IPS-18a (cell line): ENCODE data around the gene SIRT3.

Experiments
- H3K27ac ChIP-seq: one replicate; pipeline ENCODE4 v1.5.1; 2013; ENCODE audit warnings: low read length
- H3K27me3 ChIP-seq: one replicate; pipeline ENCODE4 v1.6.1; 2013; ENCODE audit warnings: mild to moderate bottlenecking, low read length; ENCODE audit not compliant: control insufficient read depth, insufficient read depth
- H3K36me3 ChIP-seq: one replicate; pipeline ENCODE4 v1.6.1; 2013; ENCODE audit warnings: low read depth, low read length; ENCODE audit not compliant: control insufficient read depth
- H3K4me1 ChIP-seq: one replicate; pipeline ENCODE4 v1.6.1; 2013; ENCODE audit warnings: low read depth, low read length; ENCODE audit not compliant: control insufficient read depth
- H3K4me3 ChIP-seq: one replicate; pipeline ENCODE4 v1.5.1; 2013; ENCODE audit warnings: low read length
- H3K9ac ChIP-seq: one replicate; pipeline ENCODE4 v1.6.1; 2013; ENCODE audit warnings: mild to moderate bottlenecking, low read length, moderate library complexity
- H3K9me3 ChIP-seq: one replicate; pipeline ENCODE4 v1.6.1; 2013; ENCODE audit warnings: low read depth, low read length; ENCODE audit not compliant: control insufficient read depth

The SIRT3 gene

GRCh38 chr11:235997-236773 lies at the start of gene SIRT3:
SIRT3 (minus strand) TSS chr11:236342; CDS start chr11:236328, 14 bp downstream.
- Histone ChIP-seq H3K9ac (peak within 1 kb of the TSS; percentile 88), H3K36me3 (no peaks in the 10 kb centered on the region), H3K4me1 (peaks cover 12% of the 10 kb centered on the region), H3K9me3 (no peaks in the 10 kb centered on the region), H3K27me3 (no peaks in the 10 kb centered on the region), H3K4me3 (peak within 1 kb of the TSS; percentile 97), H3K27ac (peak within 1 kb of the TSS; percentile 76)

GRCh38 chr11:285894-286220 lies 49.7 kb upstream of the SIRT3 start:
- Histone ChIP-seq H3K27me3 (peaks cover 34% of the 10 kb centered on the region), H3K36me3 (no peaks in the 10 kb centered on the region), H3K27ac (no peak overlapping the region), H3K4me3 (no peak overlapping the region), H3K4me1 (peaks cover 12% of the 10 kb centered on the region), H3K9ac (no peak overlapping the region), H3K9me3 (no peaks in the 10 kb centered on the region)

DNA sequence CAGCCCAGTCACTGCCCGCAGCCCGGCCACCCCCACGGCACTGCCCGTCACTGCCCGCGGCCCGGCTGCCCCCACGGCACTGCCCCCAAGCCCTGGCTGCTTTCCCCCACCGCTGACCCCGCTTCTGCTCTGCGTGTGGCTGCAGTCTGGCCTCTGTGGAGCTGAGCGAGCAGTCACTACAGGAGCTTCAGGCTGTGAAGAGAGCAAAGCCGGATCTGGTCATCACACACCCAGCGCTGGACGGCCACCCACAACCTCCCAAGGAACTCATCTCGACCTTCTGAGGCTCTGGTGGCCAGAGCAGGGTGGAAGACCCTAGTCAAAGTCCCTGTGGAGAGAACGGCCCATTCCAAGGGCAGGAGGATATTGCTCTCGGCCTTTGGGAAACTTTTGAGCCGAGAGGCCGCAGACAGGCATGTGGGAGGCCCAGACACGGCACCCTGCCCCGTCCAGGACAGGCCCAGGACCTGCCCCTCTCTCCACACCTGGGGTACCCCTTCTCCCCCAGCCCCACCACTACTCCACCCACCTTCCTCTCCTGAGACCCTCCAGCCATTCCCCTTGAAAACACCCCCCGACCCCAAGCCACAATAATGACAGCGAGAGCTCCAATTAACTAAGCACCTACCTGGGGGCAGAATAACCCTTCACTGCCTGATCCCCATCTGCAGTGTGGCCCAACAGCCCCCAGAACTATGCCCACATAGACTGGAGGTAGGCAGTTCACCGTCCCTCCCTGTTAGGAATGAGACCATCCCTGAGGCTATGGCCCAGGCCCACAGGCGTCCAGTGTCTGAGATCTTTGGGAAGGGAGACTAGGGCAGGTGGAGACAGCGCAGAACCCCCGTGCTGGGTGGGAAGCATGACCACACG lies 49.1 kb upstream of the SIRT3 start:
- Histone ChIP-seq H3K4me3 (no peak overlapping the region), H3K27ac (no peak overlapping the region), H3K27me3 (peaks cover 40% of the 10 kb centered on the region), H3K9ac (no peak overlapping the region), H3K36me3 (no peaks in the 10 kb centered on the region), H3K9me3 (no peaks in the 10 kb centered on the region), H3K4me1 (peaks cover 12% of the 10 kb centered on the region)

GRCh38 chr11:284105-285020 lies 48.2 kb upstream of the SIRT3 start:
- Histone ChIP-seq H3K4me1 (peaks cover 5% of the 10 kb centered on the region), H3K27me3 (peaks cover 49% of the 10 kb centered on the region), H3K9ac (no peak overlapping the region), H3K36me3 (no peaks in the 10 kb centered on the region), H3K9me3 (no peaks in the 10 kb centered on the region), H3K4me3 (no peak overlapping the region), H3K27ac (no peak overlapping the region)

DNA sequence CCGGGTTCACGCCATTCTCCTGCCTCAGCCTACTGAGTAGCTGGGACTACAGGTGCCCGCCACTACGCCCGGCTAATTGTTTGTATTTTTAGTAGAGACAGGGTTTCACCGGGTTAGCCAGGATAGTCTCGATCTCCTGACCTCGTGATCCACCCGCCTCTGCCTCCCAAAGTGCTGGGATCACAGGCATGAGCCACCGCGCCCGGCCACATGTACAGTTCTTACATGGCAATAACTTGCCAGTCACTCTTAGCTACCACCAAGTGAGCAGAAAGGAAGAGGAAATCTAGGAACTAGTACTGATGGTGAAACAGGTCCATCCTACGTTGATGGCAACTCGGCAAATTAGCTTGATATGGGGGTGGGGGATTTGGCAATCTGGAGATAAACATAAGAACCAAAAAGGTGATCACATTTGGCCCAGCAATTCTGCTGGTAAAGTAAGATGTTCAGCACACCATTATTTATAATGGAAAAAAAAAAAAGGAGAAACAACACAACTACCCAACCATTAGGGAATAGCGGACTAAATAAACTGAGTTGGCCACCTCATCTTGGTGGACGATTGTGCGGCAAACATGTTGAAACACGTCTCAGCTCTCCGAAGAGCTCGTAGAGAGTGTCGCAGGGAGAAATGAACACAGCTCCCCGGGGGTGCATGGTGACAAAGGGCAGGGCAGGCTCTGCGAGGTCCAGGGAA lies 47.4 kb upstream of the SIRT3 start:
- H3K4me1 ChIP-seq, result peaks cover 5% of the 10 kb centered on the region
- no peak overlapping the region for H3K27ac ChIP-seq
- no peak overlapping the region for H3K9ac ChIP-seq
- H3K9me3 ChIP-seq, result no peaks in the 10 kb centered on the region
- H3K36me3 ChIP-seq, result no peaks in the 10 kb centered on the region
- peaks cover 49% of the 10 kb centered on the region for H3K27me3 ChIP-seq
- no peak overlapping the region for H3K4me3 ChIP-seq

- Histone ChIP-seq H3K27me3 (peaks cover 41% of the 10 kb centered on the region), H3K9me3 (no peaks in the 10 kb centered on the region), H3K4me1 (no peaks in the 10 kb centered on the region), H3K36me3 (no peaks in the 10 kb centered on the region), H3K9ac (no peak overlapping the region), H3K27ac (no peak overlapping the region), H3K4me3 (no peak overlapping the region)
Measured at GRCh38 chr11:282630-283360, 46.7 kb upstream of the SIRT3 start.

GRCh38 chr11:282171-282570 lies 46.0 kb upstream of the SIRT3 start:
- Histone ChIP-seq H3K4me3 (no peak overlapping the region), H3K9me3 (no peaks in the 10 kb centered on the region), H3K27me3 (peaks cover 35% of the 10 kb centered on the region), H3K36me3 (no peaks in the 10 kb centered on the region), H3K9ac (no peak overlapping the region), H3K4me1 (no peaks in the 10 kb centered on the region), H3K27ac (no peak overlapping the region)

DNA sequence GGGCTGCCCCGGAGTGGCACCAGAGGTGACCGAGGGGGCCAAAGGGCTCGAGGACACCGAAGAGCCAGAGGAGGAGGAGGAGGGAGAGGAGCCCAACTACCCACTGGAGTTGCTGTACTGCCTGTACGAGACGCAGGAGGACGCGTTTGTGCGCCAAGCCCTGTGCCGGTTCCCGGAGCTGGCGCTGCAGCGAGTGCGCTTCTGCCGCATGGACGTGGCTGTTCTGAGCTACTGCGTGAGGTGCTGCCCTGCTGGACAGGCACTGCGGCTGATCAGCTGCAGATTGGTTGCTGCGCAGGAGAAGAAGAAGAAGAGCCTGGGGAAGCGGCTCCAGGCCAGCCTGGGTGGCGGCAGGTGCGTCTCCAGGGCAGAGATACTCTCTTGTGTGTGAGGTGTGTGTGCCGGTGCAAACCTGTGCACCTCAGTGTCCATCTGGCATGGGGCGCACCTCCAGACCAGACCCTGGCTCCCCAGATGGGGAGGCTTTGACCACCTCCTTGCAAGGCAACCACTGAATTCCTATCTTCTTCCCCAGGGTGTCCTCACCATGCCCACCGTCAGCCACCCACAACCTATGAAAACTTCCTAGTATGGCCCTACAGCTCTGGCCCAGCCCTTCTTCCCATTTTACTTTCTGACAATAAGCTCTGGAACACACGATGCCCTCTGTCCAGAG lies 45.5 kb upstream of the SIRT3 start:
- Histone ChIP-seq H3K4me1 (no peaks in the 10 kb centered on the region), H3K9me3 (no peaks in the 10 kb centered on the region), H3K27ac (no peak overlapping the region), H3K27me3 (peaks cover 32% of the 10 kb centered on the region), H3K4me3 (no peak overlapping the region), H3K36me3 (no peaks in the 10 kb centered on the region), H3K9ac (no peak overlapping the region)

DNA sequence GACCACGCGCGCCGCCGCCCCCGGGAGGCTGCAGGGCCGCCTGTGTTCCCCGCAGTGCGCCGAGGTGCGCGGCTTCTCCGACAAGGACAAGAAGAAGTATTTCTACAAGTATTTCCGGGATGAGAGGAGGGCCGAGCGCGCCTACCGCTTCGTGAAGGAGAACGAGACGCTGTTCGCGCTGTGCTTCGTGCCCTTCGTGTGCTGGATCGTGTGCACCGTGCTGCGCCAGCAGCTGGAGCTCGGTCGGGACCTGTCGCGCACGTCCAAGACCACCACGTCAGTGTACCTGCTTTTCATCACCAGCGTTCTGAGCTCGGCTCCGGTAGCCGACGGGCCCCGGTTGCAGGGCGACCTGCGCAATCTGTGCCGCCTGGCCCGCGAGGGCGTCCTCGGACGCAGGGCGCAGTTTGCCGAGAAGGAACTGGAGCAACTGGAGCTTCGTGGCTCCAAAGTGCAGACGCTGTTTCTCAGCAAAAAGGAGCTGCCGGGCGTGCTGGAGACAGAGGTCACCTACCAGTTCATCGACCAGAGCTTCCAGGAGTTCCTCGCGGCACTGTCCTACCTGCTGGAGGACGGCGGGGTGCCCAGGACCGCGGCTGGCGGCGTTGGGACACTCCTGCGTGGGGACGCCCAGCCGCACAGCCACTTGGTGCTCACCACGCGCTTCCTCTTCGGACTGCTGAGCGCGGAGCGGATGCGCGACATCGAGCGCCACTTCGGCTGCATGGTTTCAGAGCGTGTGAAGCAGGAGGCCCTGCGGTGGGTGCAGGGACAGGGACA lies 44.8 kb upstream of the SIRT3 start:
- Histone ChIP-seq H3K27ac (no peak overlapping the region), H3K4me3 (no peak overlapping the region), H3K4me1 (no peaks in the 10 kb centered on the region), H3K36me3 (no peaks in the 10 kb centered on the region), H3K27me3 (peaks cover 32% of the 10 kb centered on the region), H3K9me3 (no peaks in the 10 kb centered on the region), H3K9ac (no peak overlapping the region)
